Measurements from ENCODE around the gene CRMP1.

- TF ChIP-seq CTCF (IDR thresholded peaks at IDR 0.05) (no peak), POLR2A (IDR thresholded peaks at IDR 0.05) (no peak)
These were observed 108.9 kb downstream of the CRMP1 start for GRCh38 chr4:5784021-5784420.
